HFFc6 (cell line): ENCODE measurements around the gene POPDC3. TPM values are rescaled to one million over a fixed set of nuclear protein-coding genes. Genes with fewer than 3 reads are reported as not detected.
A peak's percentile ranks its signal among the peaks of the same experiment; 100 is the strongest.

ENCODE experiments used
- DNase-seq: peaks from one replicate; pipeline ENCODE4 v3.0.0-alpha.2; 2018
- H3K27ac Mint-ChIP-seq: 2 replicates; pipeline ENCODE4 v1.8.0; 2020; ENCODE audit warnings: mild to moderate bottlenecking, mixed read lengths
- H3K27me3 Mint-ChIP-seq: 2 replicates; pipeline ENCODE4 v1.8.0; 2021; ENCODE audit warnings: mild to moderate bottlenecking, moderate library complexity, mixed read lengths; ENCODE audit not compliant: insufficient read depth
- H3K36me3 Mint-ChIP-seq: 2 replicates; pipeline ENCODE4 v1.8.0; 2021; ENCODE audit warnings: low read depth, mixed read lengths
- H3K4me1 Mint-ChIP-seq: 2 replicates; pipeline ENCODE4 v1.8.0; 2020; ENCODE audit warnings: low read depth, mixed read lengths
- H3K4me3 Mint-ChIP-seq: 2 replicates; pipeline ENCODE4 v1.8.0; 2020; ENCODE audit warnings: mild to moderate bottlenecking, moderate library complexity, mixed read lengths
- H3K9me3 Mint-ChIP-seq: 2 replicates; pipeline ENCODE4 v1.8.0; 2020; ENCODE audit warnings: mild to moderate bottlenecking, mixed read lengths
- CTCF ChIP-seq: fragments of 200-600 bp; sonication (generic); IDR thresholded peaks from 2 replicates; pipeline ENCODE4 v1.5.0; 2021; ENCODE audit warnings: antibody characterized with exemption, mild to moderate bottlenecking
- total RNA-seq, 6 experiments: library from RNA; stranded (reverse); fragmentation: NEBNext Ultra II Directional; extraction: Animal tissue kit (Norgen Biotek cat#: 25700); gene quantifications; 2 replicates in 1 of 6; 3 replicates in 5 of 6; pipeline ENCODE4 v1.2.3, GENCODE V29; 2021

Gene POPDC3
- total RNA-seq, 6 experiments from 2014 or later = 15.4 to 24.1 (median 21.2) TPM

- Mint-ChIP-seq H3K36me3 (no peaks in the 10 kb centered on the region; the same call in 1 of the 2 replicates), H3K4me1 (peaks cover 48% of the 10 kb centered on the region), H3K4me3 (no peak overlapping the region), H3K27ac (no peak overlapping the region), H3K9me3 (peaks cover 10% of the 10 kb centered on the region; the same call in 1 of the 2 replicates), H3K27me3 (no peaks in the 10 kb centered on the region; the same call in 1 of the 2 replicates)
- TF ChIP-seq CTCF = no peak
- DNase-seq = no peak
Measured at GRCh38 chr6:105194591-105194990, 14.8 kb upstream of the POPDC3 start.

- H3K36me3 Mint-ChIP-seq = no peaks in the 10 kb centered on the region; the same call in 1 of the 2 replicates
- no peaks in the 10 kb centered on the region; the same call in 1 of the 2 replicates for H3K27me3 Mint-ChIP-seq
- TF ChIP-seq CTCF = no peak
- no peak overlapping the region for H3K4me3 Mint-ChIP-seq
- H3K9me3 Mint-ChIP-seq = peaks cover 10% of the 10 kb centered on the region; the same call in 1 of the 2 replicates
- peaks cover 48% of the 10 kb centered on the region for H3K4me1 Mint-ChIP-seq
- no peak for DNase-seq
- H3K27ac Mint-ChIP-seq = no peak overlapping the region
Measured at GRCh38 chr6:105194106-105194505, 14.3 kb upstream of the POPDC3 start.

GRCh38 chr6:105193647-105194046 is 13.8 kb upstream of the POPDC3 start:
- H3K4me1 Mint-ChIP-seq = peaks cover 46% of the 10 kb centered on the region
- H3K9me3 Mint-ChIP-seq = peaks cover 10% of the 10 kb centered on the region; the same call in 1 of the 2 replicates
- H3K36me3 Mint-ChIP-seq = no peaks in the 10 kb centered on the region; the same call in 1 of the 2 replicates
- H3K27ac Mint-ChIP-seq = no peak overlapping the region
- DNase-seq = peak; percentile 68
- no peaks in the 10 kb centered on the region; the same call in 1 of the 2 replicates for H3K27me3 Mint-ChIP-seq
- no peak for TF ChIP-seq CTCF
- no peak overlapping the region for H3K4me3 Mint-ChIP-seq

- no peak overlapping the region for H3K4me3 Mint-ChIP-seq
- H3K27me3 Mint-ChIP-seq = no peaks in the 10 kb centered on the region; the same call in 1 of the 2 replicates
- peak; percentile 71 for DNase-seq
- peaks cover 42% of the 10 kb centered on the region for H3K4me1 Mint-ChIP-seq
- no peaks in the 10 kb centered on the region; the same call in 1 of the 2 replicates for H3K36me3 Mint-ChIP-seq
- peaks cover 10% of the 10 kb centered on the region; the same call in 1 of the 2 replicates for H3K9me3 Mint-ChIP-seq
- H3K27ac Mint-ChIP-seq = no peak overlapping the region
- TF ChIP-seq CTCF = no peak
Measured at GRCh38 chr6:105192707-105193465, 13.1 kb upstream of the POPDC3 start.

- no peak overlapping the region for H3K4me3 Mint-ChIP-seq
- H3K36me3 Mint-ChIP-seq = no peaks in the 10 kb centered on the region; the same call in 1 of the 2 replicates
- TF ChIP-seq CTCF = no peak
- no peak for DNase-seq
- no peaks in the 10 kb centered on the region; the same call in 1 of the 2 replicates for H3K27me3 Mint-ChIP-seq
- H3K4me1 Mint-ChIP-seq = peaks cover 41% of the 10 kb centered on the region
- peaks cover 4% of the 10 kb centered on the region; the same call in 1 of the 2 replicates for H3K9me3 Mint-ChIP-seq
- H3K27ac Mint-ChIP-seq = no peak overlapping the region
Measured at GRCh38 chr6:105191351-105191750, 11.5 kb upstream of the POPDC3 start.
